Liver (tissue), 9 donors: ENCODE data around the gene ARHGAP10. TPM values are rescaled to one million over a fixed set of nuclear protein-coding genes. Genes with fewer than 3 reads are reported as not detected.

Experiments used
- DNase-seq: peaks from one replicate; pipeline ENCODE4 v3.0.0-alpha.2; 2017; ENCODE audit warnings: low spot score
- H3K27ac ChIP-seq, 2 donors: one replicate each; pipeline ENCODE4 v1.7.0; 2013; ENCODE audit warnings: inconsistent platforms in 2 of 2, low read length in 2 of 2, control low read depth in 1 of 2, low read depth in 1 of 2, mild to moderate bottlenecking in 1 of 2
- H3K27me3 ChIP-seq, 4 donors: one replicate each; pipeline versions ENCODE4 v1.6.1 to v1.7.0; 2013; ENCODE audit warnings: low read length in 3 of 4, inconsistent platforms in 1 of 4, mild to moderate bottlenecking in 1 of 4, moderate library complexity in 1 of 4; ENCODE audit not compliant: control insufficient read depth in 4 of 4, insufficient read depth in 4 of 4
- H3K36me3 ChIP-seq, 4 donors: one replicate each; pipeline versions ENCODE4 v1.6.1 to v1.7.0; 2013; ENCODE audit warnings: low read length in 3 of 4, mild to moderate bottlenecking in 3 of 4, low read depth in 1 of 4, moderate library complexity in 1 of 4; ENCODE audit not compliant: control insufficient read depth in 4 of 4, insufficient read depth in 3 of 4
- H3K4me1 ChIP-seq, 4 donors: one replicate each; pipeline versions ENCODE4 v1.6.1 to v1.7.0; 2013; ENCODE audit warnings: low read length in 3 of 4, mild to moderate bottlenecking in 3 of 4, moderate library complexity in 1 of 4; ENCODE audit not compliant: control insufficient read depth in 4 of 4, insufficient read depth in 4 of 4
- H3K4me3 ChIP-seq, 3 donors: one replicate each; pipeline versions ENCODE4 v1.6.1 to v1.7.0; 2013; ENCODE audit warnings: low read length in 3 of 3, control low read depth in 1 of 3, low read depth in 1 of 3, mild to moderate bottlenecking in 1 of 3
- H3K9ac ChIP-seq, 2 donors: one replicate each; pipeline ENCODE4 v1.7.0; 2013; ENCODE audit warnings: low read length in 2 of 2, mild to moderate bottlenecking in 2 of 2, moderate library complexity in 2 of 2, control low read depth in 1 of 2, low read depth in 1 of 2
- H3K9me3 ChIP-seq, 4 donors: one replicate each; pipeline versions ENCODE4 v1.6.1 to v1.7.0; 2013; ENCODE audit warnings: low read length in 3 of 4; ENCODE audit not compliant: control insufficient read depth in 4 of 4
- EGR1 ChIP-seq, 2 donors: IDR thresholded peaks; 2 replicates each; pipeline ENCODE4 v1.6.1; 2016 to 2018; ENCODE audit warnings: antibody characterized with exemption in 2 of 2, low read depth in 2 of 2
- FOXA1 ChIP-seq: IDR thresholded peaks from 2 replicates; pipeline ENCODE4 v1.6.1; 2016; ENCODE audit warnings: antibody characterized with exemption
- FOXA2 ChIP-seq: IDR thresholded peaks from 2 replicates; pipeline ENCODE4 v1.6.1; 2016; ENCODE audit warnings: antibody characterized with exemption
- GABPA ChIP-seq, 2 donors: IDR thresholded peaks in 1 of 2; conservative IDR thresholded peaks in 1 of 2; 2 replicates each; pipeline ENCODE4 v1.6.1; 2016; ENCODE audit warnings: antibody characterized with exemption in 2 of 2, mild to moderate bottlenecking in 1 of 2, moderate library complexity in 1 of 2
- HNF4A ChIP-seq, 2 donors: conservative IDR thresholded peaks; 2 replicates each; pipeline ENCODE4 v1.6.1; 2016; ENCODE audit warnings: antibody characterized with exemption in 2 of 2, mild to moderate bottlenecking in 2 of 2
- HNF4G ChIP-seq: IDR thresholded peaks from 2 replicates; pipeline ENCODE4 v1.6.1; 2016; ENCODE audit warnings: antibody characterized with exemption
- JUND ChIP-seq, 2 donors: IDR thresholded peaks; 2 replicates each; pipeline ENCODE4 v1.6.1; 2016; ENCODE audit warnings: antibody characterized with exemption in 2 of 2
- NR2F2 ChIP-seq: IDR thresholded peaks from 2 replicates; pipeline ENCODE4 v1.6.1; 2016; ENCODE audit warnings: antibody characterized with exemption
- RAD21 ChIP-seq, 2 donors: IDR thresholded peaks; 2 replicates each; pipeline ENCODE4 v1.6.1; 2016; ENCODE audit warnings: antibody characterized with exemption in 2 of 2, mild to moderate bottlenecking in 2 of 2
- RXRA ChIP-seq, 2 donors: IDR thresholded peaks; 2 replicates each; pipeline ENCODE4 v1.6.1; 2017 to 2018; ENCODE audit warnings: antibody characterized with exemption in 2 of 2, mild to moderate bottlenecking in 1 of 2
- SP1 ChIP-seq: IDR thresholded peaks from 2 replicates; pipeline ENCODE4 v1.6.1; 2018; ENCODE audit warnings: antibody characterized with exemption, mild to moderate bottlenecking
- TAF1 ChIP-seq: conservative IDR thresholded peaks from 2 replicates; pipeline ENCODE4 v1.6.1; 2016; ENCODE audit warnings: antibody characterized with exemption, mild to moderate bottlenecking
- WGBS: extraction: QIAGEN DNeasy Blood & Tissue Kit; methylation state at CpG from one replicate; pipeline ENCODE4 v1.1.7; 2013; 5-methylcytosine and 5-hydroxymethylcytosine counted together
- polyA plus RNA-seq, 2 donors: library from polyadenylated mRNA; stranded (reverse) in 1 of 2; unstranded in 1 of 2; fragments of 200-250 nt in 1 of 2; fragments of >200 nt in 1 of 2; fragmentation: Nextera tagmentation in 1 of 2; extraction: Ambion mirVana in 1 of 2; gene quantifications; one replicate each; pipeline versions ENCODE4 v1.2.1 to v1.2.3, GENCODE V29; 2013 to 2015
- total RNA-seq, 2 donors: library from RNA; depleted of rRNA; stranded (reverse); fragments of >200 nt; gene quantifications; one replicate each; pipeline ENCODE4 v1.2.3, GENCODE V29; 2014
- TF ChIP-seq, protein P1 (sequence below): IDR thresholded peaks from 2 replicates; pipeline ENCODE4 v1.6.1; 2016; ENCODE audit warnings: antibody characterized with exemption
- TF ChIP-seq, protein P2 (sequence below): IDR thresholded peaks from 2 replicates; pipeline ENCODE4 v1.6.1; 2016; ENCODE audit warnings: antibody characterized with exemption
- TF ChIP-seq, protein P3 (sequence below): IDR thresholded peaks from 2 replicates; pipeline ENCODE4 v1.6.1; 2016; ENCODE audit warnings: antibody characterized with exemption
- TF ChIP-seq, protein P4 (sequence below): fragments of 150-350 bp; IDR thresholded peaks from 2 replicates; pipeline ENCODE4 v1.5.1; 2017; ENCODE audit warnings: improper control_type of control experiment, low read depth, low read length; ENCODE audit not compliant: missing input control
- TF ChIP-seq, protein P5 (sequence below): IDR thresholded peaks from 2 replicates; pipeline ENCODE4 v1.6.1; 2016; ENCODE audit warnings: antibody characterized with exemption, mild to moderate bottlenecking
- donor health status: healthy.
- donor health status: healthy.
- donor health status: healthy.
- donor health status: healthy.
- donor health status: healthy.

The ARHGAP10 gene
- total and polyA plus RNA-seq, 4 donors = 1.5 to 13.0 (median 4.3) TPM

DNA sequence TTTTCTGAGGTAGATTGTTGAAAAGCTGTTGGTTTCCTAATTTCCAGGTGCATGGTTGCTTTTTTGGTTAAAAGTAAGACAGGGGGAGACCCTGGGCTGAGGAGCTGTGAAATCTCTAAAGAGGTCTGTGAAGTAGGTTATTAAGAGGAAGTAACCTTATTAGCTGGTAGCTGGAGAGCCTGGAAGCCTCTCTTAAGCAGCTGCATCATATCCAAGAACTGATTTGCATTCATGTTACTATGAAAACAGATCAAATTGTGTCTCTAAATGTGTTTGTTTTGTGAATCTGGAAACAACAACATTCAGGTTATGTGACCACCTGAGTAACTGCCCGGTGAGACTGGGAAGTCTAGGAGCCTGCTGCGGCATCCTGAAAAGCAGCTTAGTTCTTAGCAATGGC, 54.1 kb downstream of the ARHGAP10 start:
- Histone ChIP-seq H3K27ac (no peak overlapping the region), H3K9ac (no peak overlapping the region), H3K9me3 (no peaks in the 10 kb centered on the region), H3K4me1 (no peaks in the 10 kb centered on the region), H3K36me3 (no peaks in the 10 kb centered on the region), H3K27me3 (no peaks in the 10 kb centered on the region), H3K4me3 (no peak overlapping the region)
- WGBS = 80% methylated on average over 2 of the region's 2 CpGs
- TF ChIP-seq, protein P1, sequence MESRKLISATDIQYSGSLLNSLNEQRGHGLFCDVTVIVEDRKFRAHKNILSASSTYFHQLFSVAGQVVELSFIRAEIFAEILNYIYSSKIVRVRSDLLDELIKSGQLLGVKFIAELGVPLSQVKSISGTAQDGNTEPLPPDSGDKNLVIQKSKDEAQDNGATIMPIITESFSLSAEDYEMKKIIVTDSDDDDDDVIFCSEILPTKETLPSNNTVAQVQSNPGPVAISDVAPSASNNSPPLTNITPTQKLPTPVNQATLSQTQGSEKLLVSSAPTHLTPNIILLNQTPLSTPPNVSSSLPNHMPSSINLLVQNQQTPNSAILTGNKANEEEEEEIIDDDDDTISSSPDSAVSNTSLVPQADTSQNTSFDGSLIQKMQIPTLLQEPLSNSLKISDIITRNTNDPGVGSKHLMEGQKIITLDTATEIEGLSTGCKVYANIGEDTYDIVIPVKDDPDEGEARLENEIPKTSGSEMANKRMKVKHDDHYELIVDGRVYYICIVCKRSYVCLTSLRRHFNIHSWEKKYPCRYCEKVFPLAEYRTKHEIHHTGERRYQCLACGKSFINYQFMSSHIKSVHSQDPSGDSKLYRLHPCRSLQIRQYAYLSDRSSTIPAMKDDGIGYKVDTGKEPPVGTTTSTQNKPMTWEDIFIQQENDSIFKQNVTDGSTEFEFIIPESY = no peak
- TF ChIP-seq TAF1 (no peak), FOXA1 (no peak), HNF4A (conservative IDR thresholded peaks at IDR 0.05) (no peak), RXRA (IDR thresholded peaks at IDR 0.05) (no peak), GABPA (IDR thresholded peaks at IDR 0.05 in 1 of 2, conservative IDR thresholded peaks at IDR 0.05 in 1 of 2) (no peak), EGR1 (IDR thresholded peaks at IDR 0.05; ENCODE audit: low read depth in 2 of 2) (no peak), FOXA2 (no peak)
- TF ChIP-seq, protein P2, sequence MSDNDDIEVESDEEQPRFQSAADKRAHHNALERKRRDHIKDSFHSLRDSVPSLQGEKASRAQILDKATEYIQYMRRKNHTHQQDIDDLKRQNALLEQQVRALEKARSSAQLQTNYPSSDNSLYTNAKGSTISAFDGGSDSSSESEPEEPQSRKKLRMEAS = no peak
- TF ChIP-seq, protein P3, sequence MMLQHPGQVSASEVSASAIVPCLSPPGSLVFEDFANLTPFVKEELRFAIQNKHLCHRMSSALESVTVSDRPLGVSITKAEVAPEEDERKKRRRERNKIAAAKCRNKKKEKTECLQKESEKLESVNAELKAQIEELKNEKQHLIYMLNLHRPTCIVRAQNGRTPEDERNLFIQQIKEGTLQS = no peak
- DNase-seq = no peak

DNA sequence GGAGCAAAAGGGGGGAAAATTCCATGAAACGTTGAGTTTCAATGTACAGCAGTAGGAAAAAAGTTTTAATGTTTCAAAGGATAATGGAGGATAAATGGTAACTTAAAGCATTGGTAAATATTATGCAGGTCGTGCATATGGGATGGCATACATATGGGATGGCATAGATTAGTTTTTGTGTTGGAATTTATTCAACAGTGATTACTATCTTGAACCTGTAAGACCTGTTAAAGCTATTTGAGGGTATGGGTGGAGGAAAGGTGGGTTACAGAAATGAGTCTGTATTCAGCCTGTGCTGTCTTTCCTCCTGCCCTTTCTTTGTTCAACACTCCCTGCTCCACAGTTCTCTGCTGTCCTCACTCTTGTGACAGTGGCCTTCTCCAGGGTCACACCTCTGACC, 54.6 kb downstream of the ARHGAP10 start:
- no peak overlapping the region for H3K4me3 ChIP-seq
- no peaks in the 10 kb centered on the region for H3K27me3 ChIP-seq
- H3K9ac ChIP-seq = no peak overlapping the region
- H3K27ac ChIP-seq = no peak overlapping the region
- H3K36me3 ChIP-seq = no peaks in the 10 kb centered on the region
- no peaks in the 10 kb centered on the region for H3K9me3 ChIP-seq
- WGBS = 66% methylated on average over 2 of the region's 2 CpGs
- no peak for DNase-seq
- no peaks in the 10 kb centered on the region for H3K4me1 ChIP-seq
- TF ChIP-seq, protein P2 = no peak
- TF ChIP-seq, protein P3 = no peak
- TF ChIP-seq EGR1 (IDR thresholded peaks at IDR 0.05; ENCODE audit: low read depth in 2 of 2) (no peak), HNF4G (no peak)

DNA sequence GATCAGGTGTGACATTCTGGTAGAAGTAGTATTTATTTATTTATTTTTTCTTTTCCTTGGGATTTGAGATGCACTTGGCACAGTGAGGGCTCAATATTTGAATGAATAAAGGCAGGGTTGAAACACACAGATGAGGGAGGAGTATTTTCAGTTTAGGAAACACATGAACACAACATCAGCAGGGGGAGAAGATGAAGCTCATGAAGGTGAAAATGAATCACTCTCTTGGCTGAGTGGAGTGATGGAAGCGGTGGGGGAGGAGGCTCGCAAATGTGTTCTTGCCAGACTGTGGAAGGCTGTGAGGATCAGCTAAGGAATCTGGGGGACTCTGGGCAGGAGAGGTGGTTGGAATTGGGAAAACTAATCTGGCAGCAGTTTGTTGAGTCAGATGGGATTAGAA, 55.3 kb downstream of the ARHGAP10 start:
- Histone ChIP-seq H3K9ac (no peak overlapping the region), H3K9me3 (no peaks in the 10 kb centered on the region), H3K27me3 (no peaks in the 10 kb centered on the region), H3K4me1 (no peaks in the 10 kb centered on the region), H3K27ac (no peak overlapping the region), H3K4me3 (no peak overlapping the region), H3K36me3 (no peaks in the 10 kb centered on the region)
- WGBS = 85% methylated on average over 2 of the region's 2 CpGs
- no peak for DNase-seq
- TF ChIP-seq, protein P4, sequence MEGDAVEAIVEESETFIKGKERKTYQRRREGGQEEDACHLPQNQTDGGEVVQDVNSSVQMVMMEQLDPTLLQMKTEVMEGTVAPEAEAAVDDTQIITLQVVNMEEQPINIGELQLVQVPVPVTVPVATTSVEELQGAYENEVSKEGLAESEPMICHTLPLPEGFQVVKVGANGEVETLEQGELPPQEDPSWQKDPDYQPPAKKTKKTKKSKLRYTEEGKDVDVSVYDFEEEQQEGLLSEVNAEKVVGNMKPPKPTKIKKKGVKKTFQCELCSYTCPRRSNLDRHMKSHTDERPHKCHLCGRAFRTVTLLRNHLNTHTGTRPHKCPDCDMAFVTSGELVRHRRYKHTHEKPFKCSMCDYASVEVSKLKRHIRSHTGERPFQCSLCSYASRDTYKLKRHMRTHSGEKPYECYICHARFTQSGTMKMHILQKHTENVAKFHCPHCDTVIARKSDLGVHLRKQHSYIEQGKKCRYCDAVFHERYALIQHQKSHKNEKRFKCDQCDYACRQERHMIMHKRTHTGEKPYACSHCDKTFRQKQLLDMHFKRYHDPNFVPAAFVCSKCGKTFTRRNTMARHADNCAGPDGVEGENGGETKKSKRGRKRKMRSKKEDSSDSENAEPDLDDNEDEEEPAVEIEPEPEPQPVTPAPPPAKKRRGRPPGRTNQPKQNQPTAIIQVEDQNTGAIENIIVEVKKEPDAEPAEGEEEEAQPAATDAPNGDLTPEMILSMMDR = no peak
- TF ChIP-seq EGR1 (IDR thresholded peaks at IDR 0.05; ENCODE audit: low read depth in 2 of 2) (no peak), SP1 (no peak), JUND (IDR thresholded peaks at IDR 0.05) (no peak), HNF4A (conservative IDR thresholded peaks at IDR 0.05) (no peak), NR2F2 (no peak), FOXA2 (no peak), HNF4G (no peak), RAD21 (IDR thresholded peaks at IDR 0.05) (no peak), FOXA1 (no peak), RXRA (IDR thresholded peaks at IDR 0.05) (no peak), TAF1 (no peak), GABPA (IDR thresholded peaks at IDR 0.05 in 1 of 2, conservative IDR thresholded peaks at IDR 0.05 in 1 of 2) (no peak)
- TF ChIP-seq, protein P3 = no peak
- TF ChIP-seq, protein P2 = no peak
- TF ChIP-seq, protein P5, sequence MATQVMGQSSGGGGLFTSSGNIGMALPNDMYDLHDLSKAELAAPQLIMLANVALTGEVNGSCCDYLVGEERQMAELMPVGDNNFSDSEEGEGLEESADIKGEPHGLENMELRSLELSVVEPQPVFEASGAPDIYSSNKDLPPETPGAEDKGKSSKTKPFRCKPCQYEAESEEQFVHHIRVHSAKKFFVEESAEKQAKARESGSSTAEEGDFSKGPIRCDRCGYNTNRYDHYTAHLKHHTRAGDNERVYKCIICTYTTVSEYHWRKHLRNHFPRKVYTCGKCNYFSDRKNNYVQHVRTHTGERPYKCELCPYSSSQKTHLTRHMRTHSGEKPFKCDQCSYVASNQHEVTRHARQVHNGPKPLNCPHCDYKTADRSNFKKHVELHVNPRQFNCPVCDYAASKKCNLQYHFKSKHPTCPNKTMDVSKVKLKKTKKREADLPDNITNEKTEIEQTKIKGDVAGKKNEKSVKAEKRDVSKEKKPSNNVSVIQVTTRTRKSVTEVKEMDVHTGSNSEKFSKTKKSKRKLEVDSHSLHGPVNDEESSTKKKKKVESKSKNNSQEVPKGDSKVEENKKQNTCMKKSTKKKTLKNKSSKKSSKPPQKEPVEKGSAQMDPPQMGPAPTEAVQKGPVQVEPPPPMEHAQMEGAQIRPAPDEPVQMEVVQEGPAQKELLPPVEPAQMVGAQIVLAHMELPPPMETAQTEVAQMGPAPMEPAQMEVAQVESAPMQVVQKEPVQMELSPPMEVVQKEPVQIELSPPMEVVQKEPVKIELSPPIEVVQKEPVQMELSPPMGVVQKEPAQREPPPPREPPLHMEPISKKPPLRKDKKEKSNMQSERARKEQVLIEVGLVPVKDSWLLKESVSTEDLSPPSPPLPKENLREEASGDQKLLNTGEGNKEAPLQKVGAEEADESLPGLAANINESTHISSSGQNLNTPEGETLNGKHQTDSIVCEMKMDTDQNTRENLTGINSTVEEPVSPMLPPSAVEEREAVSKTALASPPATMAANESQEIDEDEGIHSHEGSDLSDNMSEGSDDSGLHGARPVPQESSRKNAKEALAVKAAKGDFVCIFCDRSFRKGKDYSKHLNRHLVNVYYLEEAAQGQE = no peak
